Activated naive CD4-positive, alpha-beta T cell treated with anti-CD3 and anti-CD28 coated beads, Interleukin-2, amount 10 ng/mL, durations not matched to agents 7 days and 5 days (primary cell): ENCODE results near the gene TOM1L2.

Source experiments
- CTCF ChIA-PET: fragments of 350-600 bp; sonication (Branson Sonifier 250); formaldehyde crosslinking; loops from one replicate; lab custom pipeline; 2021; ENCODE audit warnings: antibody characterized with exemption; lab: Charles Lee
- DNase-seq: peaks from one replicate; pipeline ENCODE4 v3.0.0-alpha.2; 2020
- H3K27ac Mint-ChIP-seq: one replicate; pipeline ENCODE4 v1.8.0; 2021; ENCODE audit warnings: mild to moderate bottlenecking, moderate library complexity, mixed read lengths
- H3K27me3 Mint-ChIP-seq: one replicate; pipeline ENCODE4 v1.8.0; 2021; ENCODE audit warnings: mild to moderate bottlenecking, mixed read lengths
- H3K36me3 Mint-ChIP-seq: one replicate; pipeline ENCODE4 v1.8.0; 2021; ENCODE audit warnings: mixed read lengths
- H3K4me1 Mint-ChIP-seq: one replicate; pipeline ENCODE4 v1.8.0; 2021; ENCODE audit warnings: mixed read lengths
- H3K4me3 Mint-ChIP-seq: one replicate; pipeline ENCODE4 v1.8.0; 2021; ENCODE audit warnings: mild to moderate bottlenecking, moderate library complexity, mixed read lengths
- H3K9me3 Mint-ChIP-seq: one replicate; pipeline ENCODE4 v1.8.0; 2021; ENCODE audit warnings: mixed read lengths

Gene TOM1L2

GRCh38 chr17:17826942-17827785, 145.0 kb downstream of the TOM1L2 start:
- CTCF ChIA-PET = interaction anchor here (1.7 kb wide), 1 partner anchor 15 kb away, joined by 7 read pairs; no protein-coding TSS in a partner anchor
- H3K4me1 Mint-ChIP-seq = peaks cover 79% of the 10 kb centered on the region
- H3K4me3 Mint-ChIP-seq = peak overlapping the region; percentile 42

GRCh38 chr17:17826342-17826713, 145.9 kb downstream of the TOM1L2 start:
- Mint-ChIP-seq H3K36me3 (peaks cover 30% of the 10 kb centered on the region), H3K27ac (peak overlapping the region; percentile 96), H3K4me3 (peak overlapping the region; percentile 42), H3K27me3 (no peaks in the 10 kb centered on the region), H3K4me1 (peaks cover 82% of the 10 kb centered on the region), H3K9me3 (no peaks in the 10 kb centered on the region)
- CTCF ChIA-PET = interaction anchor here (1.7 kb wide), 1 partner anchor 14 kb away, joined by 7 read pairs; no protein-coding TSS in a partner anchor
- no peak for DNase-seq

More at GRCh38 chr17:17826942-17827785, 145.0 kb downstream of the TOM1L2 start:
- Mint-ChIP-seq H3K27me3 (no peaks in the 10 kb centered on the region), H3K27ac (peak overlapping the region; percentile 96), H3K9me3 (no peaks in the 10 kb centered on the region), H3K36me3 (peaks cover 35% of the 10 kb centered on the region)
- DNase-seq = no peak

- Mint-ChIP-seq H3K9me3 (no peaks in the 10 kb centered on the region), H3K36me3 (peaks cover 29% of the 10 kb centered on the region), H3K27ac (peak overlapping the region; percentile 96), H3K4me3 (peak overlapping the region; percentile 74), H3K27me3 (no peaks in the 10 kb centered on the region), H3K4me1 (peaks cover 88% of the 10 kb centered on the region)
- CTCF ChIA-PET = interaction anchor here (0.8 to 1.4 kb wide), 2 partner anchors 11 to 13 kb away, joined by 4 read pairs; no protein-coding TSS in a partner anchor
- DNase-seq = no peak
Observed at GRCh38 chr17:17824783-17825614, 147.2 kb downstream of the TOM1L2 start.

- Mint-ChIP-seq H3K27me3 (no peaks in the 10 kb centered on the region), H3K27ac (peak overlapping the region; percentile 96), H3K9me3 (no peaks in the 10 kb centered on the region), H3K36me3 (peaks cover 34% of the 10 kb centered on the region), H3K4me3 (peak overlapping the region; percentile 74), H3K4me1 (peaks cover 90% of the 10 kb centered on the region)
- CTCF ChIA-PET = interaction anchor here (1.4 kb wide), 1 partner anchor 12 kb away, joined by 4 read pairs; no protein-coding TSS in a partner anchor
- DNase-seq = peak; percentile 61
Observed at GRCh38 chr17:17824119-17824782, 147.9 kb downstream of the TOM1L2 start.

GRCh38 chr17:17823433-17824118, 148.6 kb downstream of the TOM1L2 start:
- H3K36me3 Mint-ChIP-seq = peaks cover 40% of the 10 kb centered on the region
- peak; percentile 89 for DNase-seq
- H3K4me1 Mint-ChIP-seq = peaks cover 94% of the 10 kb centered on the region
- peak overlapping the region; percentile 96 for H3K27ac Mint-ChIP-seq
- H3K27me3 Mint-ChIP-seq = no peaks in the 10 kb centered on the region
- no peaks in the 10 kb centered on the region for H3K9me3 Mint-ChIP-seq
- CTCF ChIA-PET = no interaction called here
- H3K4me3 Mint-ChIP-seq = peak overlapping the region; percentile 84

- peaks cover 44% of the 10 kb centered on the region for H3K36me3 Mint-ChIP-seq
Observed at GRCh38 chr17:17822616-17823015, 149.6 kb downstream of the TOM1L2 start.

GRCh38 chr17:17822189-17822588, 150.0 kb downstream of the TOM1L2 start:
- no peaks in the 10 kb centered on the region for H3K9me3 Mint-ChIP-seq
- H3K4me3 Mint-ChIP-seq = peak overlapping the region; percentile 84
- no peaks in the 10 kb centered on the region for H3K27me3 Mint-ChIP-seq
- no peak for DNase-seq
- H3K27ac Mint-ChIP-seq = peak overlapping the region; percentile 82
- peaks cover 90% of the 10 kb centered on the region for H3K4me1 Mint-ChIP-seq
- H3K36me3 Mint-ChIP-seq = peaks cover 45% of the 10 kb centered on the region
- CTCF ChIA-PET = interaction anchor here (0.9 to 2.9 kb wide), 4 partner anchors 11 to 39 kb away, joined by 3 to 8 read pairs (median 8); no protein-coding TSS in a partner anchor

More at GRCh38 chr17:17822616-17823015, 149.6 kb downstream of the TOM1L2 start:
- CTCF ChIA-PET = interaction anchor here (0.9 to 2.9 kb wide), 4 partner anchors 11 to 38 kb away, joined by 3 to 8 read pairs (median 8); no protein-coding TSS in a partner anchor
- no peaks in the 10 kb centered on the region for H3K27me3 Mint-ChIP-seq
- peaks cover 93% of the 10 kb centered on the region for H3K4me1 Mint-ChIP-seq
- no peak for DNase-seq
- peak overlapping the region; percentile 82 for H3K27ac Mint-ChIP-seq
- peak overlapping the region; percentile 84 for H3K4me3 Mint-ChIP-seq
- no peaks in the 10 kb centered on the region for H3K9me3 Mint-ChIP-seq

- H3K27ac Mint-ChIP-seq = peak overlapping the region; percentile 82
- no peak for DNase-seq
- H3K36me3 Mint-ChIP-seq = peaks cover 44% of the 10 kb centered on the region
- CTCF ChIA-PET = interaction anchor here (0.7 to 2.9 kb wide), 12 partner anchors 9 to 70 kb away, joined by 3 to 15 read pairs (median 4); no protein-coding TSS in a partner anchor
- H3K9me3 Mint-ChIP-seq = no peaks in the 10 kb centered on the region
- H3K4me1 Mint-ChIP-seq = peaks cover 76% of the 10 kb centered on the region
- peak overlapping the region; percentile 84 for H3K4me3 Mint-ChIP-seq
- H3K27me3 Mint-ChIP-seq = no peaks in the 10 kb centered on the region
Observed at GRCh38 chr17:17820463-17821158, 151.6 kb downstream of the TOM1L2 start.

GRCh38 chr17:17820046-17820445, 152.2 kb downstream of the TOM1L2 start:
- Mint-ChIP-seq H3K9me3 (no peaks in the 10 kb centered on the region), H3K36me3 (peaks cover 48% of the 10 kb centered on the region), H3K27ac (peak overlapping the region; percentile 82), H3K4me1 (peaks cover 70% of the 10 kb centered on the region), H3K4me3 (peak overlapping the region; percentile 84), H3K27me3 (no peaks in the 10 kb centered on the region)
- no peak for DNase-seq
- CTCF ChIA-PET = interaction anchor here (1.0 to 2.9 kb wide), 10 partner anchors 9 to 41 kb away, joined by 3 to 15 read pairs (median 4); no protein-coding TSS in a partner anchor

GRCh38 chr17:17819561-17819995, 152.6 kb downstream of the TOM1L2 start:
- peaks cover 53% of the 10 kb centered on the region for H3K36me3 Mint-ChIP-seq
- H3K4me1 Mint-ChIP-seq = peaks cover 66% of the 10 kb centered on the region
- peak overlapping the region; percentile 84 for H3K4me3 Mint-ChIP-seq
- CTCF ChIA-PET = interaction anchor here (1.3 to 2.0 kb wide), 4 partner anchors 8 to 41 kb away, joined by 4 to 15 read pairs (median 6); no protein-coding TSS in a partner anchor
- no peaks in the 10 kb centered on the region for H3K27me3 Mint-ChIP-seq
- DNase-seq = peak; percentile 52
- no peaks in the 10 kb centered on the region for H3K9me3 Mint-ChIP-seq
- peak overlapping the region; percentile 82 for H3K27ac Mint-ChIP-seq

GRCh38 chr17:17819111-17819510, 153.1 kb downstream of the TOM1L2 start:
- Mint-ChIP-seq H3K27me3 (no peaks in the 10 kb centered on the region), H3K27ac (no peak overlapping the region), H3K9me3 (no peaks in the 10 kb centered on the region), H3K36me3 (peaks cover 56% of the 10 kb centered on the region), H3K4me1 (peaks cover 61% of the 10 kb centered on the region), H3K4me3 (no peak overlapping the region)
- no peak for DNase-seq
- CTCF ChIA-PET = interaction anchor here (2.0 kb wide), 2 partner anchors 8 to 42 kb away, joined by 8 to 15 read pairs; no protein-coding TSS in a partner anchor

GRCh38 chr17:17818088-17818526, 154.1 kb downstream of the TOM1L2 start:
- CTCF ChIA-PET = interaction anchor here (0.9 kb wide), 1 partner anchor 30 kb away, joined by 3 read pairs; no protein-coding TSS in a partner anchor
- peaks cover 59% of the 10 kb centered on the region for H3K36me3 Mint-ChIP-seq
- H3K27ac Mint-ChIP-seq = no peak overlapping the region
- no peak overlapping the region for H3K4me3 Mint-ChIP-seq
- no peaks in the 10 kb centered on the region for H3K27me3 Mint-ChIP-seq
- no peaks in the 10 kb centered on the region for H3K9me3 Mint-ChIP-seq
- peaks cover 59% of the 10 kb centered on the region for H3K4me1 Mint-ChIP-seq
- DNase-seq = peak; percentile 35
